ENCODE data around the gene RIPOR2. TPM values are rescaled to one million over a fixed set of nuclear protein-coding genes. Genes with fewer than 3 reads are reported as not detected.

RIPOR2 gene
- total and polyA plus RNA-seq, 2 experiments from 2014 or later, result 9.5 to 22.5 TPM

DNA sequence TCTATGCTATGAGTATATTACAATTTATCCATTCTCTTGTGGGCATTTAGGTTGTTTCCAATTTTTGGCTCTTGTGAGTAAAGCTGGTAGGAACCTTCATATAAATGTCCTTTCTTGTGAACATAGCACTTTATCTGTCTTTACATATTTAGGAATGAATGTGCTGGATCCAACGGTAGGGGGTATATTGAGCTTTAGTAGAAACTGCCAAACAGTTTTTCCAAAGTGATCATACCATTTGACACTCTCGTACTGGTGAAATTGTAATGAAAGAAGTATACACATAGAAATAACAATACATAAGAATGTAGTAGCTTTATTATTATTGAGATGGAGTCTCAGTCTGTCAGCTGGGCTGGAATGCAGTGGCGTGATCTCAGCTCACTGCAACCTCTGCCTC, 106.1 kb downstream of the RIPOR2 start (continued):
- TF ChIP-seq, protein P1, sequence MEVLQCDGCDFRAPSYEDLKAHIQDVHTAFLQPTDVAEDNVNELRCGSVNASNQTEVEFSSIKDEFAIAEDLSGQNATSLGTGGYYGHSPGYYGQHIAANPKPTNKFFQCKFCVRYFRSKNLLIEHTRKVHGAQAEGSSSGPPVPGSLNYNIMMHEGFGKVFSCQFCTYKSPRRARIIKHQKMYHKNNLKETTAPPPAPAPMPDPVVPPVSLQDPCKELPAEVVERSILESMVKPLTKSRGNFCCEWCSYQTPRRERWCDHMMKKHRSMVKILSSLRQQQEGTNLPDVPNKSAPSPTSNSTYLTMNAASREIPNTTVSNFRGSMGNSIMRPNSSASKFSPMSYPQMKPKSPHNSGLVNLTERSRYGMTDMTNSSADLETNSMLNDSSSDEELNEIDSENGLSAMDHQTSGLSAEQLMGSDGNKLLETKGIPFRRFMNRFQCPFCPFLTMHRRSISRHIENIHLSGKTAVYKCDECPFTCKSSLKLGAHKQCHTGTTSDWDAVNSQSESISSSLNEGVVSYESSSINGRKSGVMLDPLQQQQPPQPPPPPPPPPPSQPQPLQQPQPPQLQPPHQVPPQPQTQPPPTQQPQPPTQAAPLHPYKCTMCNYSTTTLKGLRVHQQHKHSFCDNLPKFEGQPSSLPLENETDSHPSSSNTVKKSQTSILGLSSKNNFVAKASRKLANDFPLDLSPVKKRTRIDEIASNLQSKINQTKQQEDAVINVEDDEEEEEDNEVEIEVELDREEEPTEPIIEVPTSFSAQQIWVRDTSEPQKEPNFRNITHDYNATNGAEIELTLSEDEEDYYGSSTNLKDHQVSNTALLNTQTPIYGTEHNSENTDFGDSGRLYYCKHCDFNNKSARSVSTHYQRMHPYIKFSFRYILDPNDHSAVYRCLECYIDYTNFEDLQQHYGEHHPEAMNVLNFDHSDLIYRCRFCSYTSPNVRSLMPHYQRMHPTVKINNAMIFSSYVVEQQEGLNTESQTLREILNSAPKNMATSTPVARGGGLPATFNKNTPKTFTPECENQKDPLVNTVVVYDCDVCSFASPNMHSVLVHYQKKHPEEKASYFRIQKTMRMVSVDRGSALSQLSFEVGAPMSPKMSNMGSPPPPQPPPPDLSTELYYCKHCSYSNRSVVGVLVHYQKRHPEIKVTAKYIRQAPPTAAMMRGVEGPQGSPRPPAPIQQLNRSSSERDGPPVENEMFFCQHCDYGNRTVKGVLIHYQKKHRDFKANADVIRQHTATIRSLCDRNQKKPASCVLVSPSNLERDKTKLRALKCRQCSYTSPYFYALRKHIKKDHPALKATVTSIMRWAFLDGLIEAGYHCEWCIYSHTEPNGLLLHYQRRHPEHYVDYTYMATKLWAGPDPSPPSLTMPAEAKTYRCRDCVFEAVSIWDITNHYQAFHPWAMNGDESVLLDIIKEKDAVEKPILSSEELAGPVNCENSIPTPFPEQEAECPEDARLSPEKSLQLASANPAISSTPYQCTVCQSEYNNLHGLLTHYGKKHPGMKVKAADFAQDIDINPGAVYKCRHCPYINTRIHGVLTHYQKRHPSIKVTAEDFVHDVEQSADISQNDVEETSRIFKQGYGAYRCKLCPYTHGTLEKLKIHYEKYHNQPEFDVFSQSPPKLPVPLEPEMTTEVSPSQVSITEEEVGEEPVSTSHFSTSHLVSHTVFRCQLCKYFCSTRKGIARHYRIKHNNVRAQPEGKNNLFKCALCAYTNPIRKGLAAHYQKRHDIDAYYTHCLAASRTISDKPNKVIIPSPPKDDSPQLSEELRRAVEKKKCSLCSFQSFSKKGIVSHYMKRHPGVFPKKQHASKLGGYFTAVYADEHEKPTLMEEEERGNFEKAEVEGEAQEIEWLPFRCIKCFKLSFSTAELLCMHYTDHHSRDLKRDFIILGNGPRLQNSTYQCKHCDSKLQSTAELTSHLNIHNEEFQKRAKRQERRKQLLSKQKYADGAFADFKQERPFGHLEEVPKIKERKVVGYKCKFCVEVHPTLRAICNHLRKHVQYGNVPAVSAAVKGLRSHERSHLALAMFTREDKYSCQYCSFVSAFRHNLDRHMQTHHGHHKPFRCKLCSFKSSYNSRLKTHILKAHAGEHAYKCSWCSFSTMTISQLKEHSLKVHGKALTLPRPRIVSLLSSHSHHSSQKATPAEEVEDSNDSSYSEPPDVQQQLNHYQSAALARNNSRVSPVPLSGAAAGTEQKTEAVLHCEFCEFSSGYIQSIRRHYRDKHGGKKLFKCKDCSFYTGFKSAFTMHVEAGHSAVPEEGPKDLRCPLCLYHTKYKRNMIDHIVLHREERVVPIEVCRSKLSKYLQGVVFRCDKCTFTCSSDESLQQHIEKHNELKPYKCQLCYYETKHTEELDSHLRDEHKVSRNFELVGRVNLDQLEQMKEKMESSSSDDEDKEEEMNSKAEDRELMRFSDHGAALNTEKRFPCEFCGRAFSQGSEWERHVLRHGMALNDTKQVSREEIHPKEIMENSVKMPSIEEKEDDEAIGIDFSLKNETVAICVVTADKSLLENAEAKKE (CRISPR knock-in tag; IDR thresholded peaks at IDR 0.05), result no peak
- TF ChIP-seq ZNF331 (CRISPR knock-in tag; IDR thresholded peaks at IDR 0.05; ENCODE audit: low read depth) (no peak), POLR2AphosphoS5 (IDR thresholded peaks at IDR 0.05; ENCODE audit: low read depth) (no peak), NANOG (IDR thresholded peaks at IDR 0.05; ENCODE audit: borderline replicate concordance) (no peak), JUNB (IDR thresholded peaks at IDR 0.05; ENCODE audit: unreplicated experiment) (no peak)

DNA sequence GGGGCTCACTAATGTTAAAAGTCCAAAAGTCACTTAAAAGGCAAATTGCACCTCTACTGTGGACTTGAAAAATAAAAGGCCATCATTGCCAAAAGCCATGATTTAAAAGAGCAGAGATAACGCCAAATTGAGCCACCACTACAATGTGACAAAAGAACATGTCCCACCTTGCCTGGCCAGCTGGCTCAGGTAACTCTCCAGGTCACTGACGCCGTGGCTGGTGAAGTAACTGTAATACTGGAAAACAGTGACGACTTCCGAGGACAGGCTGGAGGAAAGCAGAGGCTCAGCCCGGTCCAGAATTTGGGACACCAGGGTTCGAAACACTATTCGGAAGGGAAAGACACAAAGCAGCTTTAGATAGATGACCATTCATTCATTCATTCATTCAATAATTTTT, 107.8 kb downstream of the RIPOR2 start:
- H3K27ac ChIP-seq (ENCODE audit: low read depth), result peak overlapping the region; percentile 63; the same call in 1 of the 2 replicates
- ATAC-seq, result no peak
- H4K20me1 ChIP-seq (replicated peaks; ENCODE audit: insufficient read depth), result no peaks in the 10 kb centered on the region
- Mint-ChIP-seq H3K27me3 (ENCODE audit: insufficient read depth, low read depth, poor library complexity) (peaks cover 2% of the 10 kb centered on the region), H3K9me3 (no peaks in the 10 kb centered on the region), H3K4me1 (peaks cover 20% of the 10 kb centered on the region; the same call in 2 of the 3 replicates), H3K4me3 (no peak overlapping the region), H3K27ac (peak overlapping the region; percentile 75), H3K36me3 (ENCODE audit: low read depth) (peaks cover 8% of the 10 kb centered on the region; the same call in 1 of the 3 replicates)
- no peak overlapping the region for H3K4me2 ChIP-seq
- H3K9me2 ChIP-seq (ENCODE audit: insufficient read depth), result no peaks in the 10 kb centered on the region
- H3K4me3 ChIP-seq, result no peak overlapping the region
- no peaks in the 10 kb centered on the region for H3K27me3 ChIP-seq (ENCODE audit: insufficient read depth)
- no peak for DNase-seq (ENCODE audit: low spot score)
- no peaks in the 10 kb centered on the region for H3K79me2 ChIP-seq (replicated peaks; ENCODE audit: insufficient read depth)
- H3K4me1 ChIP-seq (ENCODE audit: insufficient read depth), result peaks cover 13% of the 10 kb centered on the region
- H3K36me3 ChIP-seq (ENCODE audit: insufficient read depth), result 0 out of 2 replicates have a peak, but pooled peaks cover 2% of the 10 kb centered on the region
- H2AFZ ChIP-seq, result peak overlapping the region; percentile 93; the same call in 1 of the 2 replicates
- 0 out of 2 replicates have a peak, but pooled peaks cover 5% of the 10 kb centered on the region for H3F3A ChIP-seq (replicated peaks; ENCODE audit: low read depth)
- TF ChIP-seq EZH2 (IDR thresholded peaks at IDR 0.05; ENCODE audit: low read depth, unreplicated experiment) (no peak), ZNF114 (CRISPR knock-in tag; IDR thresholded peaks at IDR 0.05) (no peak), POLR2AphosphoS5 (IDR thresholded peaks at IDR 0.05; ENCODE audit: low read depth) (no peak), NANOG (IDR thresholded peaks at IDR 0.05; ENCODE audit: borderline replicate concordance) (no peak), ZNF331 (CRISPR knock-in tag; IDR thresholded peaks at IDR 0.05; ENCODE audit: low read depth) (no peak), STAT1 (IDR thresholded peaks at IDR 0.05; ENCODE audit: unreplicated experiment) (no peak), CREB1 (CRISPR knock-in tag; IDR thresholded peaks at IDR 0.05; ENCODE audit: low read depth) (no peak), JUNB (IDR thresholded peaks at IDR 0.05; ENCODE audit: unreplicated experiment) (no peak), EZH2phosphoT487 (IDR thresholded peaks at IDR 0.05; ENCODE audit: unreplicated experiment) (no peak)
- TF ChIP-seq, protein P2, sequence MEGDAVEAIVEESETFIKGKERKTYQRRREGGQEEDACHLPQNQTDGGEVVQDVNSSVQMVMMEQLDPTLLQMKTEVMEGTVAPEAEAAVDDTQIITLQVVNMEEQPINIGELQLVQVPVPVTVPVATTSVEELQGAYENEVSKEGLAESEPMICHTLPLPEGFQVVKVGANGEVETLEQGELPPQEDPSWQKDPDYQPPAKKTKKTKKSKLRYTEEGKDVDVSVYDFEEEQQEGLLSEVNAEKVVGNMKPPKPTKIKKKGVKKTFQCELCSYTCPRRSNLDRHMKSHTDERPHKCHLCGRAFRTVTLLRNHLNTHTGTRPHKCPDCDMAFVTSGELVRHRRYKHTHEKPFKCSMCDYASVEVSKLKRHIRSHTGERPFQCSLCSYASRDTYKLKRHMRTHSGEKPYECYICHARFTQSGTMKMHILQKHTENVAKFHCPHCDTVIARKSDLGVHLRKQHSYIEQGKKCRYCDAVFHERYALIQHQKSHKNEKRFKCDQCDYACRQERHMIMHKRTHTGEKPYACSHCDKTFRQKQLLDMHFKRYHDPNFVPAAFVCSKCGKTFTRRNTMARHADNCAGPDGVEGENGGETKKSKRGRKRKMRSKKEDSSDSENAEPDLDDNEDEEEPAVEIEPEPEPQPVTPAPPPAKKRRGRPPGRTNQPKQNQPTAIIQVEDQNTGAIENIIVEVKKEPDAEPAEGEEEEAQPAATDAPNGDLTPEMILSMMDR (conservative IDR thresholded peaks at IDR 0.05; ENCODE audit: low read depth in 2 of 2), result no peak
- TF ChIP-seq, protein P3, sequence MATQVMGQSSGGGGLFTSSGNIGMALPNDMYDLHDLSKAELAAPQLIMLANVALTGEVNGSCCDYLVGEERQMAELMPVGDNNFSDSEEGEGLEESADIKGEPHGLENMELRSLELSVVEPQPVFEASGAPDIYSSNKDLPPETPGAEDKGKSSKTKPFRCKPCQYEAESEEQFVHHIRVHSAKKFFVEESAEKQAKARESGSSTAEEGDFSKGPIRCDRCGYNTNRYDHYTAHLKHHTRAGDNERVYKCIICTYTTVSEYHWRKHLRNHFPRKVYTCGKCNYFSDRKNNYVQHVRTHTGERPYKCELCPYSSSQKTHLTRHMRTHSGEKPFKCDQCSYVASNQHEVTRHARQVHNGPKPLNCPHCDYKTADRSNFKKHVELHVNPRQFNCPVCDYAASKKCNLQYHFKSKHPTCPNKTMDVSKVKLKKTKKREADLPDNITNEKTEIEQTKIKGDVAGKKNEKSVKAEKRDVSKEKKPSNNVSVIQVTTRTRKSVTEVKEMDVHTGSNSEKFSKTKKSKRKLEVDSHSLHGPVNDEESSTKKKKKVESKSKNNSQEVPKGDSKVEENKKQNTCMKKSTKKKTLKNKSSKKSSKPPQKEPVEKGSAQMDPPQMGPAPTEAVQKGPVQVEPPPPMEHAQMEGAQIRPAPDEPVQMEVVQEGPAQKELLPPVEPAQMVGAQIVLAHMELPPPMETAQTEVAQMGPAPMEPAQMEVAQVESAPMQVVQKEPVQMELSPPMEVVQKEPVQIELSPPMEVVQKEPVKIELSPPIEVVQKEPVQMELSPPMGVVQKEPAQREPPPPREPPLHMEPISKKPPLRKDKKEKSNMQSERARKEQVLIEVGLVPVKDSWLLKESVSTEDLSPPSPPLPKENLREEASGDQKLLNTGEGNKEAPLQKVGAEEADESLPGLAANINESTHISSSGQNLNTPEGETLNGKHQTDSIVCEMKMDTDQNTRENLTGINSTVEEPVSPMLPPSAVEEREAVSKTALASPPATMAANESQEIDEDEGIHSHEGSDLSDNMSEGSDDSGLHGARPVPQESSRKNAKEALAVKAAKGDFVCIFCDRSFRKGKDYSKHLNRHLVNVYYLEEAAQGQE (IDR thresholded peaks at IDR 0.05; ENCODE audit: unreplicated experiment), result no peak

All from GM23338 (cell line).